Keratinocyte (primary cell): ENCODE data around the gene TMEM270.

Experiments
- EZH2 ChIP-seq: IDR thresholded peaks from one replicate; pipeline ENCODE4 v1.6.1; 2012; ENCODE audit warnings: inconsistent platforms, mild to moderate bottlenecking, low read length, moderate library complexity
- TF ChIP-seq, protein P1 (sequence below), 3 experiments: IDR thresholded peaks in 1 of 3; conservative IDR thresholded peaks in 1 of 3; optimal IDR thresholded peaks in 1 of 3; 2 replicates in 2 of 3; 3 replicates in 1 of 3; pipeline versions ENCODE3 to v1.5.1; 2011; ENCODE audit warnings: low read length in 3 of 3, mild to moderate bottlenecking in 3 of 3, moderate library complexity in 2 of 3, control low read depth in 1 of 3, inconsistent platforms in 1 of 3; ENCODE audit not compliant: insufficient read depth in 2 of 3; ENCODE audit errors: extremely low read depth in 1 of 3

DNA sequence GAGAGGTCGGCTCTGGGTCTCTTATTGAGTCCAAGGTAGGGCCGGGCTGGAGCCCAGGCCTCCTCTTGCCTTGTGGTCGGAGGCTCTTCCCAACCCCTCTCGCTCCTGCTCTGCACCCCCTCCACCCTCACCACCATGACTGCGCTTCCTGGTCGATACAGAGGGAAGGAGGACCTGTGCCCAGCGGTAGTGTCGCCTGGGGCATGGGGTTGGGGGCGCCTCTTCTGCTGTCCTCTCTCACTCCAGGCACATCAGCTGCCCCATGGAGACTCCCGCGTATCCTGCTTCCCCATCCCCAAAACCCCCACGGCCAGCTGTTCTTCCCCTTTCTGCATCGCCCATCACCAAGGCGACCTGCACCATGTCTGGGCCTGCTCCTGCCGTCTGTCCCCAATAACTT, 44.4 kb downstream of the TMEM270 start:
- TF ChIP-seq, protein P1, sequence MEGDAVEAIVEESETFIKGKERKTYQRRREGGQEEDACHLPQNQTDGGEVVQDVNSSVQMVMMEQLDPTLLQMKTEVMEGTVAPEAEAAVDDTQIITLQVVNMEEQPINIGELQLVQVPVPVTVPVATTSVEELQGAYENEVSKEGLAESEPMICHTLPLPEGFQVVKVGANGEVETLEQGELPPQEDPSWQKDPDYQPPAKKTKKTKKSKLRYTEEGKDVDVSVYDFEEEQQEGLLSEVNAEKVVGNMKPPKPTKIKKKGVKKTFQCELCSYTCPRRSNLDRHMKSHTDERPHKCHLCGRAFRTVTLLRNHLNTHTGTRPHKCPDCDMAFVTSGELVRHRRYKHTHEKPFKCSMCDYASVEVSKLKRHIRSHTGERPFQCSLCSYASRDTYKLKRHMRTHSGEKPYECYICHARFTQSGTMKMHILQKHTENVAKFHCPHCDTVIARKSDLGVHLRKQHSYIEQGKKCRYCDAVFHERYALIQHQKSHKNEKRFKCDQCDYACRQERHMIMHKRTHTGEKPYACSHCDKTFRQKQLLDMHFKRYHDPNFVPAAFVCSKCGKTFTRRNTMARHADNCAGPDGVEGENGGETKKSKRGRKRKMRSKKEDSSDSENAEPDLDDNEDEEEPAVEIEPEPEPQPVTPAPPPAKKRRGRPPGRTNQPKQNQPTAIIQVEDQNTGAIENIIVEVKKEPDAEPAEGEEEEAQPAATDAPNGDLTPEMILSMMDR (optimal IDR thresholded peaks at IDR 0.05 in 1 of 3, IDR thresholded peaks at IDR 0.05 in 1 of 3, conservative IDR thresholded peaks at IDR 0.05 in 1 of 3; ENCODE audit: extremely low read depth in 1 of 3, insufficient read depth in 2 of 3, low read length in 3 of 3): no peak
- TF ChIP-seq EZH2: no peak
